Cardiac septum (tissue), 1 donor: ENCODE results near the gene IL18R1. TPM values are rescaled to one million over a fixed set of nuclear protein-coding genes. Genes with fewer than 3 reads are reported as not detected.

ENCODE experiments used
- microRNA-seq: library from miRNA; unstranded; fragments of <30 nt; microRNA quantifications from one replicate; pipeline ENCODE4 v1.2.0, GENCODE V29; 2020
- total RNA-seq: library from RNA; stranded (reverse); fragmentation: NEBNext Ultra II Directional; extraction: Animal tissue kit (Norgen Biotek cat#: 25700); gene quantifications from one replicate; pipeline ENCODE4 v1.2.1, GENCODE V29; 2021
- donor health status: DM: no; HTN: no; CAD: no.

IL18R1 gene
- total RNA-seq, 1 donor from 2014 or later, result 1.3 TPM

Small RNA genes lying within 50 kb of the gene (microRNA-seq; reads per million reads assigned to microRNA genes)
- gene MIR4772, result not detected

Other genes starting within 250 kb of the IL18R1 start
- 27.7 TPM for gene IL1R1, start 213.1 kb upstream of the IL18R1 start, total RNA-seq
- 0.35 TPM for gene IL1RL2, start 168.8 kb upstream of the IL18R1 start, total RNA-seq
- 1.1 TPM for gene IL1RL1, start 44.2 kb upstream of the IL18R1 start, total RNA-seq
- gene IL18RAP, start 67.4 kb downstream of the IL18R1 start, total RNA-seq, result 0.70 TPM
- gene SLC9A4, start 117.4 kb downstream of the IL18R1 start, total RNA-seq, result not detected